ENCODE measurements around the gene STXBP6.

DNA sequence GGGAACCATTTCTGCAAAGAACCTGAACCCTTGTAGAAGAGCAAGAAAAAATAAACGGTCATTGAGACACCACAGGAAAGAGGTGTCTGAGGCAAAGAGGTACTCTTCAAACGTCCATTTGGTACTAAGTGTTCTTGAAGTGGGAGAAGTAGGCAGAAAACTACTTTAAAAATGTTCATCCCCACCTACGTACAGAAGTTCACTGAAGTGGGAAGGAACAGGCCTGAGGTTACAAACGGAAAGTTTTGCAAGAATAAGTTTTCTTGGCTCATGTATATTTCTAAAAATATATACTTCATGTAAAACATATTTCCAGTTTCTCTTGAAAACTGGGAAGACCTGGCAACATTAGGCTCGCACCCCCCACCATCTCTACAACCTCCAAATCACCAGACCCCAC is 61.2 kb downstream of the STXBP6 start:
- TF ChIP-seq ZBTB7A (IDR thresholded peaks at IDR 0.05; ENCODE audit: low read depth) (no peak), YY1 (IDR thresholded peaks at IDR 0.05; ENCODE audit: low read depth) (no peak), EP300 (IDR thresholded peaks at IDR 0.05; ENCODE audit: borderline replicate concordance) (no peak)
- TF ChIP-seq, protein P1, sequence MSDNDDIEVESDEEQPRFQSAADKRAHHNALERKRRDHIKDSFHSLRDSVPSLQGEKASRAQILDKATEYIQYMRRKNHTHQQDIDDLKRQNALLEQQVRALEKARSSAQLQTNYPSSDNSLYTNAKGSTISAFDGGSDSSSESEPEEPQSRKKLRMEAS (IDR thresholded peaks at IDR 0.05) = no peak
- TF ChIP-seq, protein P2, sequence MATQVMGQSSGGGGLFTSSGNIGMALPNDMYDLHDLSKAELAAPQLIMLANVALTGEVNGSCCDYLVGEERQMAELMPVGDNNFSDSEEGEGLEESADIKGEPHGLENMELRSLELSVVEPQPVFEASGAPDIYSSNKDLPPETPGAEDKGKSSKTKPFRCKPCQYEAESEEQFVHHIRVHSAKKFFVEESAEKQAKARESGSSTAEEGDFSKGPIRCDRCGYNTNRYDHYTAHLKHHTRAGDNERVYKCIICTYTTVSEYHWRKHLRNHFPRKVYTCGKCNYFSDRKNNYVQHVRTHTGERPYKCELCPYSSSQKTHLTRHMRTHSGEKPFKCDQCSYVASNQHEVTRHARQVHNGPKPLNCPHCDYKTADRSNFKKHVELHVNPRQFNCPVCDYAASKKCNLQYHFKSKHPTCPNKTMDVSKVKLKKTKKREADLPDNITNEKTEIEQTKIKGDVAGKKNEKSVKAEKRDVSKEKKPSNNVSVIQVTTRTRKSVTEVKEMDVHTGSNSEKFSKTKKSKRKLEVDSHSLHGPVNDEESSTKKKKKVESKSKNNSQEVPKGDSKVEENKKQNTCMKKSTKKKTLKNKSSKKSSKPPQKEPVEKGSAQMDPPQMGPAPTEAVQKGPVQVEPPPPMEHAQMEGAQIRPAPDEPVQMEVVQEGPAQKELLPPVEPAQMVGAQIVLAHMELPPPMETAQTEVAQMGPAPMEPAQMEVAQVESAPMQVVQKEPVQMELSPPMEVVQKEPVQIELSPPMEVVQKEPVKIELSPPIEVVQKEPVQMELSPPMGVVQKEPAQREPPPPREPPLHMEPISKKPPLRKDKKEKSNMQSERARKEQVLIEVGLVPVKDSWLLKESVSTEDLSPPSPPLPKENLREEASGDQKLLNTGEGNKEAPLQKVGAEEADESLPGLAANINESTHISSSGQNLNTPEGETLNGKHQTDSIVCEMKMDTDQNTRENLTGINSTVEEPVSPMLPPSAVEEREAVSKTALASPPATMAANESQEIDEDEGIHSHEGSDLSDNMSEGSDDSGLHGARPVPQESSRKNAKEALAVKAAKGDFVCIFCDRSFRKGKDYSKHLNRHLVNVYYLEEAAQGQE (IDR thresholded peaks at IDR 0.05; ENCODE audit: low read depth) = no peak
- TF ChIP-seq, protein P3, sequence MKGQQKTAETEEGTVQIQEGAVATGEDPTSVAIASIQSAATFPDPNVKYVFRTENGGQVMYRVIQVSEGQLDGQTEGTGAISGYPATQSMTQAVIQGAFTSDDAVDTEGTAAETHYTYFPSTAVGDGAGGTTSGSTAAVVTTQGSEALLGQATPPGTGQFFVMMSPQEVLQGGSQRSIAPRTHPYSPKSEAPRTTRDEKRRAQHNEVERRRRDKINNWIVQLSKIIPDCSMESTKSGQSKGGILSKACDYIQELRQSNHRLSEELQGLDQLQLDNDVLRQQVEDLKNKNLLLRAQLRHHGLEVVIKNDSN (IDR thresholded peaks at IDR 0.05) = no peak

Data from Ishikawa (cell line).